GM12875 (cell line): Measurements from ENCODE around the gene KCTD5.

Source experiments
- H3K4me3 ChIP-seq: one replicate; pipeline ENCODE4 v1.5.1; 2011; ENCODE audit warnings: low read depth, low read length, control low read depth
- TF ChIP-seq, protein P1 (sequence below): IDR thresholded peaks from 2 replicates; pipeline ENCODE4 v1.5.1; 2011; ENCODE audit warnings: low read depth, mild to moderate bottlenecking, control low read depth, inconsistent platforms, low read length, moderate library complexity, borderline replicate concordance; ENCODE audit not compliant: insufficient read depth

Gene KCTD5

GRCh38 chr16:2739625-2740430 lies 57.5 kb downstream of the KCTD5 start:
- no peak overlapping the region for H3K4me3 ChIP-seq
- TF ChIP-seq, protein P1, sequence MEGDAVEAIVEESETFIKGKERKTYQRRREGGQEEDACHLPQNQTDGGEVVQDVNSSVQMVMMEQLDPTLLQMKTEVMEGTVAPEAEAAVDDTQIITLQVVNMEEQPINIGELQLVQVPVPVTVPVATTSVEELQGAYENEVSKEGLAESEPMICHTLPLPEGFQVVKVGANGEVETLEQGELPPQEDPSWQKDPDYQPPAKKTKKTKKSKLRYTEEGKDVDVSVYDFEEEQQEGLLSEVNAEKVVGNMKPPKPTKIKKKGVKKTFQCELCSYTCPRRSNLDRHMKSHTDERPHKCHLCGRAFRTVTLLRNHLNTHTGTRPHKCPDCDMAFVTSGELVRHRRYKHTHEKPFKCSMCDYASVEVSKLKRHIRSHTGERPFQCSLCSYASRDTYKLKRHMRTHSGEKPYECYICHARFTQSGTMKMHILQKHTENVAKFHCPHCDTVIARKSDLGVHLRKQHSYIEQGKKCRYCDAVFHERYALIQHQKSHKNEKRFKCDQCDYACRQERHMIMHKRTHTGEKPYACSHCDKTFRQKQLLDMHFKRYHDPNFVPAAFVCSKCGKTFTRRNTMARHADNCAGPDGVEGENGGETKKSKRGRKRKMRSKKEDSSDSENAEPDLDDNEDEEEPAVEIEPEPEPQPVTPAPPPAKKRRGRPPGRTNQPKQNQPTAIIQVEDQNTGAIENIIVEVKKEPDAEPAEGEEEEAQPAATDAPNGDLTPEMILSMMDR: no peak

GRCh38 chr16:2740476-2740875 lies 58.2 kb downstream of the KCTD5 start:
- no peak overlapping the region for H3K4me3 ChIP-seq
- TF ChIP-seq, protein P1: no peak

DNA sequence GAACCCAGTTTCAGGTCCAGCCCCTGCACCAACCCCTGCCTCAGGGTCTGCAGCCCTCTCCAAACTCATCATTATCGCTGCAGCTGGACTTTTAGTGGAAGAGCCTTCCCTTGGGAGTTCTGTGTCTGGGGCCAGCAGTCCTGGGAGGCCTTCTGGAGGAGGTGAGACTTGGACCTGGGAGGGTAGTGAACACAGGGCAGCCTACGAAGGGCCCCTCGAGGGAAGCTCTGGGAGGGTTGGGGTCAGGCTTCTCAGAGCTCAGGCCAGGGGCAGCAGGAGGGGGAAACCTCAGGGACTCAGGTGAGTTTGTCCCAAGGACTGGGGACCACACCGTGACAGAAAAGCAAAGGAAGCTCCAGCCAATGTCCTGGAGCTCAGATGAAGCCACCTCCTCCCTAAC lies 58.8 kb downstream of the KCTD5 start:
- no peak overlapping the region for H3K4me3 ChIP-seq
- TF ChIP-seq, protein P1: no peak

DNA sequence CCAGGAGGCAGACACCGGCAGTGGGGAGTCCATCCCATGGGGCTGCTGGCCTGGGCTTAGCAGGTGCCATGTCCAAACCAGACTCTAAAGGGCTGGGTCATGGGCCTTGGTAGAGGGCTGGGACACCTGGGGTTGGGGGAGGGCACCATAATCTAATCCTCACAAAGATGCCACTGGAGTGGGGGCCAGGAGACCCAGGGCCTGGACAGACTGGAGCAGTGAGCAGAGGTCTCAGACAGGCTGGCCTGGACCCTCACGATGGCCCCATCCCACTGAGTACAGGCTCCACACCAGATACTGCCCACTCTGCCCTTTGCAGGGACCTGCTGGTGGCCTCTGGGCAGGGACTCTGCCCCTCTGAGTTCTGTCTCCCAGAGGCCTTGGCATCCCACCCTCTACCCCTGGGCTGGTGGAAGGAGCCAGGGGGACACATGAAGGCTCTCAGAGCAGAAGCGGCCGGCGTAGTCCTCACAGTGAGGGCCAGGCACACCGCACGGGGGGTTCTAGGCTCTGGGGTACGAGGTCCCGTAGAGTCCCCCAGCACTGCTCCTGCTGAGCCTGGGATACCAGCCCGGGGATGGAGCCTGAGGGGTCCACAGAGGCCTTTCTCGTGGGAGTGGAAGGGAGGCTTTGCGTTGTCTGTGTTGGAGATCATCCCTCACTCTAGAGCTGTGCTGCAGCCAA lies 60.1 kb downstream of the KCTD5 start:
- TF ChIP-seq, protein P1: no peak
- H3K4me3 ChIP-seq: no peak overlapping the region

GRCh38 chr16:2743007-2743810 lies 60.9 kb downstream of the KCTD5 start:
- TF ChIP-seq, protein P1: no peak
- H3K4me3 ChIP-seq: no peak overlapping the region

- TF ChIP-seq, protein P1: no peak
These were observed 62.4 kb downstream of the KCTD5 start for GRCh38 chr16:2744711-2745110.

More at GRCh38 chr16:2744711-2745110, 62.4 kb downstream of the KCTD5 start:
- no peak overlapping the region for H3K4me3 ChIP-seq
